RWPE2 (cell line): ENCODE data around the gene MCOLN3.

Experiments used
- ATAC-seq: fragments of 200-7000 bp; cut with Tn5 transposase; 3 replicates; pipeline ENCODE4 v1.9.1; 2021; ENCODE audit warnings: low read depth
- DNase-seq: peaks from one replicate; pipeline ENCODE4 v3.0.0-alpha.2; 2020; ENCODE audit warnings: low spot score
- H3K27ac ChIP-seq: fragments of 450-650 bp; 2 replicates; pipeline ENCODE4 v1.5.1; 2017; ENCODE audit warnings: mild to moderate bottlenecking; ENCODE audit not compliant: poor library complexity, severe bottlenecking
- H3K27me3 ChIP-seq: fragments of 250-450 bp; sonication (Bioruptor Pico); 2 replicates; pipeline ENCODE4 v1.5.1; 2021; ENCODE audit warnings: mild to moderate bottlenecking, moderate library complexity; ENCODE audit not compliant: insufficient read depth, poor library complexity, severe bottlenecking
- H3K36me3 ChIP-seq: fragments of 250-450 bp; sonication (Bioruptor Pico); 2 replicates; pipeline ENCODE4 v1.5.1; 2020; ENCODE audit warnings: low read depth, mild to moderate bottlenecking, moderate library complexity
- H3K4me1 ChIP-seq: fragments of 250-450 bp; sonication (Bioruptor Pico); 2 replicates; pipeline ENCODE4 v1.5.1; 2021; ENCODE audit warnings: mild to moderate bottlenecking, moderate library complexity; ENCODE audit not compliant: insufficient read depth, poor library complexity, severe bottlenecking
- H3K4me3 ChIP-seq: fragments of 250-450 bp; sonication (Bioruptor Pico); 2 replicates; pipeline ENCODE4 v1.5.1; 2021; ENCODE audit warnings: mild to moderate bottlenecking, moderate library complexity; ENCODE audit not compliant: severe bottlenecking
- H3K9me3 ChIP-seq: fragments of 250-450 bp; sonication (Bioruptor Pico); 2 replicates; pipeline ENCODE4 v1.5.1; 2021; ENCODE audit warnings: mild to moderate bottlenecking, moderate library complexity; ENCODE audit not compliant: severe bottlenecking
- CTCF ChIP-seq: fragments of 450-650 bp; IDR thresholded peaks from one replicate; pipeline ENCODE4 v1.5.1; 2017; ENCODE audit warnings: mild to moderate bottlenecking, moderate library complexity; ENCODE audit not compliant: poor library complexity, severe bottlenecking

Gene MCOLN3

GRCh38 chr1:84982395-84982794 is 65.9 kb downstream of the MCOLN3 start:
- no peaks in the 10 kb centered on the region for H3K4me1 ChIP-seq
- DNase-seq (no peak), ATAC-seq (no peak)

GRCh38 chr1:84975035-84975434 is 73.3 kb downstream of the MCOLN3 start:
- no peak for TF ChIP-seq CTCF
- no peaks in the 10 kb centered on the region for H3K4me1 ChIP-seq
- H3K27me3 ChIP-seq, result no peaks in the 10 kb centered on the region
- ATAC-seq (no peak), DNase-seq (no peak)
- no peaks in the 10 kb centered on the region for H3K36me3 ChIP-seq
- no peaks in the 10 kb centered on the region for H3K9me3 ChIP-seq
- no peak overlapping the region for H3K4me3 ChIP-seq
- H3K27ac ChIP-seq, result no peak overlapping the region

More at GRCh38 chr1:84982395-84982794, 65.9 kb downstream of the MCOLN3 start:
- Histone ChIP-seq H3K27me3 (no peaks in the 10 kb centered on the region), H3K27ac (no peak overlapping the region), H3K36me3 (no peaks in the 10 kb centered on the region), H3K9me3 (peaks cover 2% of the 10 kb centered on the region), H3K4me3 (no peak overlapping the region)
- no peak for TF ChIP-seq CTCF

- Histone ChIP-seq H3K36me3 (no peaks in the 10 kb centered on the region), H3K4me3 (no peak overlapping the region), H3K27ac (no peak overlapping the region), H3K4me1 (no peaks in the 10 kb centered on the region), H3K9me3 (no peaks in the 10 kb centered on the region), H3K27me3 (no peaks in the 10 kb centered on the region)
- no peak for TF ChIP-seq CTCF
- ATAC-seq (no peak), DNase-seq (no peak)
Measured at GRCh38 chr1:84973498-84974334, 74.6 kb downstream of the MCOLN3 start.

- Histone ChIP-seq H3K4me1 (no peaks in the 10 kb centered on the region), H3K4me3 (no peak overlapping the region), H3K36me3 (no peaks in the 10 kb centered on the region), H3K9me3 (no peaks in the 10 kb centered on the region), H3K27me3 (no peaks in the 10 kb centered on the region), H3K27ac (no peak overlapping the region)
- ATAC-seq (no peak), DNase-seq (no peak)
- no peak for TF ChIP-seq CTCF
Measured at GRCh38 chr1:84972377-84972987, 75.8 kb downstream of the MCOLN3 start.

GRCh38 chr1:84971957-84972356 is 76.3 kb downstream of the MCOLN3 start:
- Histone ChIP-seq H3K4me3 (no peak overlapping the region), H3K27ac (no peak overlapping the region), H3K27me3 (no peaks in the 10 kb centered on the region), H3K4me1 (no peaks in the 10 kb centered on the region), H3K36me3 (no peaks in the 10 kb centered on the region), H3K9me3 (no peaks in the 10 kb centered on the region)
- DNase-seq (no peak), ATAC-seq (no peak)
- TF ChIP-seq CTCF, result no peak
